Motor neuron (in vitro differentiated cells): ENCODE data around the gene TENM3. TPM values are rescaled to one million over a fixed set of nuclear protein-coding genes. Genes with fewer than 3 reads are reported as not detected.
A peak's percentile ranks its signal among the peaks of the same experiment; 100 is the strongest.
"Not testable (repeated sequence)": the region's sequence is repeated elsewhere in the genome, so short reads cannot be mapped to it uniquely, and the experiment has no call there.

Source experiments
- ATAC-seq, 8 experiments: fragments of 200-7000 bp; cut with Tn5 transposase; replicated peaks in 6 of 8; 2 replicates each; pipeline ENCODE4 v1.8.0; 2021; ENCODE audit warnings: mild to moderate bottlenecking in 8 of 8, moderate library complexity in 8 of 8
- H3K27ac ChIP-seq, 2 donors: fragments of 250-450 bp; sonication (Bioruptor Pico); 2 replicates each; pipeline ENCODE4 v1.9.0; 2021; ENCODE audit warnings: antibody characterized with exemption in 2 of 2, mild to moderate bottlenecking in 2 of 2, moderate library complexity in 1 of 2
- H3K4me1 ChIP-seq, 2 donors: fragments of 250-450 bp; sonication (Bioruptor Pico); replicated peaks in 1 of 2; 2 replicates each; pipeline ENCODE4 v1.6.1; 2021; ENCODE audit warnings: antibody characterized with exemption in 2 of 2, mild to moderate bottlenecking in 2 of 2, moderate library complexity in 1 of 2
- H3K4me3 ChIP-seq, 5 donors: fragments of 250-450 bp; sonication (Bioruptor Pico); 2 replicates each; pipeline ENCODE4 v1.9.0; 2021; ENCODE audit warnings: antibody characterized with exemption in 5 of 5, mild to moderate bottlenecking in 5 of 5, moderate library complexity in 4 of 5
- WGBS, 10 experiments: fragments of 450-650 bp; shearing (Covaris generic); methylation state at CpG; one replicate each; pipeline ENCODE4 v1.0.0; 2022; 5-methylcytosine and 5-hydroxymethylcytosine counted together
- in situ Hi-C, 9 experiments: fragments of 400-800 bp; cut with MboI; loops; one replicate each; pipeline ENCODE4 v1.15.0; 2021; ENCODE audit warnings: low sequenced_read_pairs in 9 of 9, low pct_unique_long_range_greater_than_20kb in 2 of 9; ENCODE audit not compliant: unreplicated experiment in 9 of 9
- total RNA-seq, 8 experiments: library from RNA; unstranded; fragments of 300-600 nt; gene quantifications; 2 replicates each; pipeline versions ENCODE4 v1.2.3 to v1.2.4, GENCODE V29; 2022

TENM3 gene
- total RNA-seq, 8 experiments from 2014 or later, result 9.1 to 129 (median 42.0) TPM

DNA sequence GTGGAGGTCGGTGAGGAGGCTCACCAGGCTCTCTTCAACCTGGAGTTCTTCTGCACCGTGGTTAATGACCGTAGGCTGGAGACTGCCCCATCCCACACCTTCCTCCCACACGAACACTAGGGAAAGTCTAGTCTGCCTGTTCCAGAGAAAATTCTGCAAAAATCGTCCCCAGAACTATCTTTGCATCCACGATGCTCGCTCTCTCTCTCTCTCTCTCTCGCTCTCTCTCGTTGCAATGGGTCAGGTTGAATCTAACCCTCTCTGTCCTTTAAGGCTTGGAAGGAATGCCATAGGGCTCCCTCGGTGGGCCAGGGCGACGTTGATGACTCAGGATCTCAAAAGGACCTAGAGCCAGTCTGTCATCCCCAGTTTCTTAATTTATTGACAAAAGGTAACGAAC lies 562.5 kb downstream of the TENM3 start:
- ATAC-seq, result no peak
- Histone ChIP-seq H3K4me1 (peaks cover 3 to 15% of the 10 kb centered on the region in 2 donors), H3K4me3 (no peak overlapping the region), H3K27ac (no peak overlapping the region)
- in situ Hi-C loops, result loop anchor here in 1 of 9 experiments (25.0 kb wide), 1 partner anchor 343 kb away; no protein-coding TSS in a partner anchor
- WGBS, 10 experiments, result 0 to 93% (median 86%) methylated on average over 2 to 11 of the region's 13 CpGs; no CpG with 5 or more reads in 1 of the 10 experiments

DNA sequence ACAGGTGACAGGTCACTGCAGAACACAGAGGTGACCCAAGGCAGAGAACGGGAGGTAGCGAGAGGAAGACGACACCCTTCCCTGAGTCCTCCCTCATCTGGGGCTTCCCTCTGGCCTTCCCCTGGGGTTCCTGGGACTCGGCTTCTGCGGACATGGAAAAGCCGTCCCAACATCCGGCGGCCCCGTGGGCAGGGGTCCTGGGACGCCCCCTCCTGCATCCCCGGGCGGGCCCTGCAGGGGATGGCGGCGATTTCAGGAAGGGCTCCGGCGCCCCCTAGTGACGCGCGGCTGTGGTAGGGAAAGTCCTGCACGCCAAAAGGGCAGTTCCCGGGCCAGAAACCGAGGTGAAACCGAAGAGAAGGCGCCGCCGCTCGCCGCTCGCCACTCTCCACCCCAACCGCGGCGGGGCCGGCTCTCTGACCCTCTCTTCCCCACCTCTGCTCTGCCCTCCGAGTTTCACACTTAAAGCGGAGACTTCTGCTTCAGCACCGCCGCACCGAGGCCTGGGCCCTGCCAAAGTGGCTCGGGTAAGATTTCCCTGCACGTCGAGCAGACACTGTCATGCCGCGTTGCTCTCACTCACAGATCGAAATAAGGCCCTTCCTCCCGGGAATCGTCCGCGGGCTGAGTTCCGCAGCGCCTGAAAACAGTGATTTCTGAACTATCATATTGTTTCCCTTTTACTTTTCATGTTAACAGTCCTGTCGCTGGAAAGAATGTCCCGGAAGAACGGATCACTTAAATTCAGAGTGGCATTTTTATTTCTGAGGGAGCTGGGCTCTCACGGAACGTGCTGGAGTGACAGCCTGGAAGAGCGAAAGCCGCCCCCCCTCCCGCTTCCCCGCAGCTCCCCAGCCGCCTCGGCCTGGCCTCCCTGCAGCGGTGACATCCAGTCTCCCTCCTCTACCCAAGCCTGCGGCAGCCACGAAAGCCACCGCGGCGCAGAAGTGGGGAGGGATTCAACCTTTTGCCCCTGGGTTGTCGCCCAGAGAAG lies 563.4 kb downstream of the TENM3 start:
- Histone ChIP-seq H3K4me3 (peak overlapping the region; percentile 2 to 28 (median 19)), H3K27ac (peak overlapping the region; percentile 17 to 18), H3K4me1 (peaks cover 3 to 15% of the 10 kb centered on the region in 2 donors)
- ATAC-seq, result peak; percentile 83 to 95 (median 89)
- 0 to 60% (median 10%) methylated on average over 1 to 20 of the region's 68 CpGs; no CpG with 5 or more reads in 2 of the 10 experiments for WGBS, 10 experiments
- in situ Hi-C loops, result loop anchor here in 1 of 9 experiments (25.0 kb wide), 1 partner anchor 344 kb away; no protein-coding TSS in a partner anchor

DNA sequence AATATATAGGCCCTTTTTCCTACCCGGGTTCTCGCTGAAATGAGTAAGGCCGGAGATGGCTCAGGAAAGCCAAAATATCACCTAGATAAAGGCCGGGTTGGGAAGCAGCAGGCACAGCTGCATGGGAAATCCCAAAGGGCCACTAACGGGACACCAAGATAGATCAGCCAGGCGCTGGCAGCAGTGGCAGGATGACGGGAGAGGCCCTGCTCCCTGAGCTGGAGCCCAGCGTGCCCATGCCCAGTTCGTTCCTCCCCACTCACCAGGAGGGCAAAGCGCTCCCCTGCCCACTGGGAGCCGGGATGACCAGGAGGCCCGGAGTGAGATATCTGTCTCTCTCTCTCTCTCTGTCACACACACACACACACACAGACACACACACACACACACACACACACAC lies 564.1 kb downstream of the TENM3 start:
- Histone ChIP-seq H3K4me3 (no peak overlapping the region), H3K4me1 (peaks cover 2 to 13% of the 10 kb centered on the region in 2 donors), H3K27ac (peak overlapping the region in 1 of 2 donors; percentile 17)
- in situ Hi-C loops, result loop anchor here in 1 of 9 experiments (25.0 kb wide), 1 partner anchor 345 kb away; no protein-coding TSS in a partner anchor
- WGBS, 10 experiments, result 60 to 93% methylated on average over 1 to 3 of the region's 12 CpGs; no CpG with 5 or more reads in 8 of the 10 experiments
- peak in 3 of 8 experiments; percentile 23 to 43 (median 31) for ATAC-seq

DNA sequence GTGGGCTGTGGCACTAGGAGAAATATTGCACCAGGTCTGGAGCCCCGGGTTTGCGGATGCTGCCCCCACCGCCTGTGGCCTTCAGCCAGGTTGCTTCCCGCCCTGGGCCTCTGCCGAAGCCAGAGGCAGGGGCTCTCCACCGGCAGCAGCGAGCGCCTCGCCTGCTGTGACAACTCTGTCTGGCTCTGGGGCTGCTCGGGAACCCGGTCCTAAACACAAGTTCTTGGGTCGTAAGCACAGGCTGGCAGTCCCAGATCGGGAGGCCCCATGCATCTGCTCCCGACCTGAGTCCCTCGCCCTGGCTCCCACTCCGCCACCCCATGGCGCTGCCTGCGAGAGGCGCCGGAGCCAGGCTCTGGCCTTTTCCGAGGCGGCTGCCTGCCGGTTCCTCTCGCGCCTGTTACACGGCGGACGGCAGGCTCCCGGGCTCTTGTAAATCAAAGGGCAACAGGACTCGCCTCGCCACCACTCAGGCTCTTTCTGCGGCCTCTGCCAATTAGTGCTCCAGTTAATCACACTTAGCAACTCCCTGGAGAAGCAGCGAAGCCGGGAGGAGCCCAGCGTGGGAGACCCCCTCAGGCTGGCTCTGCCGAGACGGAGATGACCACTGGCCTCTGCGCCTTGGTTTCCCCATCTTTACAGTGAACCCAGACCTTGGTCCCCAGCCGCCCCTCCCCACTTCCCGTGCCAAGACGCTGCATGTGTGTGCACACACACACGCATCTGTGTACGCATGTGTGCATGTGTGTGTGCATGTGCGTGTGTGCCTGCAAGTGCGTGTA lies 564.8 kb downstream of the TENM3 start:
- H3K27ac ChIP-seq, result no peak overlapping the region
- 83 to 97% (median 95%) methylated on average over 4 to 7 of the region's 45 CpGs; no CpG with 5 or more reads in 7 of the 10 experiments for WGBS, 10 experiments
- H3K4me3 ChIP-seq, result no peak overlapping the region
- peak in 2 of 8 experiments; percentile 20 to 51 for ATAC-seq
- in situ Hi-C loops, result loop anchor here in 1 of 9 experiments (25.0 kb wide), 1 partner anchor 346 kb away; no protein-coding TSS in a partner anchor
- H3K4me1 ChIP-seq, result peaks cover 0 to 11% of the 10 kb centered on the region in 2 donors

DNA sequence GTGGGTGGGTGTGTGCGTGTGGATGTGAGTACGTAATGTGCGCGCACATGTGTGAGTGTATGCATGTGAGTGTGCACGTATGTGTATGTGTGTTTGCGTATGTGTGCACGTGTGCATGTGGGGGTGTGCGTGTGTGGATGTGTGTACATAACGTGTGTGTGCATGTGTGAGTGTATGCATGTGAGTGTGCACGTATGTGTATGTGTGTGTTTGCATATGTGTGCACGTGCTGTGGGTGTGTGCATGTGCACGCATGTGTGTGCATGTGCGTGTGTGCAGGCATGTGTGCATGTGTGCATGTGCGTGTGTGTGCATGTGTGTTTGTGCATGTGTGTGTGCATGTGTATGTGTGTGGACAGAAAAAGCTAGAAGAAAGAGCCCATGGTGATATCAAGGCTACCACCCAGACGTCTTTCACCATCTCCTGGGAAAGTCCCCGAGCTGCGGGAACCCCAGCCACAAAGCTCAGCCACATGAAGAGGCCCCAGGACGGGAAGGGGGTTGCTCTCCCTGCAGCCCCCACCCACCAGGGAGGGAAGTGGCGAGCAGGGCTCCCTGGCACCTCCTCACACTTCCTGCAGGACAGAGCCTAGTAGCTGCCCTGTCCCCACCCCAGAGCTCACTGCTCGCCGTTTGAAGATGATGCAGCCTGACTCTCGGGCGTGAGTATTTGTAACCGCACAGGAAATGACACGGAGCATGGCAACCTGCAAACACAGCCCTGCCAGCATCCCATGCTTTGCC lies 565.6 kb downstream of the TENM3 start:
- no peak overlapping the region for H3K4me3 ChIP-seq
- ATAC-seq, result no peak
- in situ Hi-C loops, result loop anchor here in 1 of 9 experiments (25.0 kb wide), 1 partner anchor 347 kb away; no protein-coding TSS in a partner anchor
- H3K27ac ChIP-seq, result no peak overlapping the region
- H3K4me1 ChIP-seq, result peaks cover 0 to 11% of the 10 kb centered on the region in 2 donors
- 80 to 100% (median 90%) methylated on average over 1 to 12 of the region's 25 CpGs; no CpG with 5 or more reads in 3 of the 10 experiments for WGBS, 10 experiments

DNA sequence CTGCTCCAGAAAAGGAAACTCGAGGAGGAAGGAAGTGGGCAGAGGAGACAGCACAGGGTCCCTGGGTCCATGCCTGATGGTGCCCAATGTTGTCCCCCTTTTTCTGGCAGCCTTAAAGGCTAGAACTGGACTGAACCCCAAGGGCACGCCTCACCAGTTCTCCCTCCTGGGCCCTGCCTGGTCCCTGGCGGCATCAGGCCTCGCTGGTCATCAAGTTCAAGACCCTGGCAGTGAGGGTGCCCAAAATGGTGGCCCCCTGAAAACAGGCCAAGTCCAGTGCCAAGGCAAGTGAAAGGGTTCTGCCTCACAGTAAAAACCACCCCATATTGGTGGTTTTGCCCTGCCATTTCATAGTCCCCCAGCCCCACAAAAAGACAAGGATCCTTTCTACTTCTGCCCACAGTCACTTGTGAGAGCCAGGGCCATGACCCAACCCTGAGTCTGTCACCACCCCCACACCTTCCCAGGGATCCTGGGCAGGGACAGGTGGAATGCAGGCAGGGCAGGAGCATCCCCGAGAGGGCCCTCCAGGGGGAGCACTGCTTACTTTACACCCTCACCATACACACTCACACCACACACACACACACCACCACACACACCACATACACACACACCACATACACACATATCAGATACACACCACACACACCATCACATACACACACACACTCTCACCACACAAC lies 566.4 kb downstream of the TENM3 start:
- H3K27ac ChIP-seq, result no peak overlapping the region
- in situ Hi-C loops, result loop anchor here in 1 of 9 experiments (25.0 kb wide), 1 partner anchor 347 kb away; no protein-coding TSS in a partner anchor
- no peak for ATAC-seq
- H3K4me1 ChIP-seq, result peaks cover 0 to 11% of the 10 kb centered on the region in 2 donors
- 43 to 94% (median 83%) methylated on average over 1 to 4 of the region's 5 CpGs; no CpG with 5 or more reads in 6 of the 10 experiments for WGBS, 10 experiments
- H3K4me3 ChIP-seq, result no peak overlapping the region

DNA sequence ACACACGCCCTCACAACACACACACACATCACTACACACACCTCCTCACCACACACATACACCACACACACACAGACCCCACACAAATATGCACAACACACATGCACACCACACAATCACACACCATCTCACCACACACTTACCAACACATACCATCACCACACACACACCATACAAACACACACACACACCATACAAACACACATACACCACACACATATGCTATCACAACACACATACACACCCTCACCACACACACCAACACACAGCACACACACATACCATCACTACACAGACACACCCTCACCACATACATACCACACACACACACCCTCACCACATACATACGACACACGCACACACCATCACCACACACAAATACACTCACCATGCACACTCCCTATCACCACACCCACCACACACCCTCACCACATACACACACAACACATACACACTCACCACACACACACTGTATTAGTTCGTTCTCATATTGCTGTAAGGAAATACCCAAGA lies 567.0 kb downstream of the TENM3 start:
- 14 to 100% (median 83%) methylated on average over 1 to 4 of the region's 4 CpGs; no CpG with 5 or more reads in 2 of the 10 experiments for WGBS, 10 experiments
- no peak overlapping the region for H3K4me3 ChIP-seq
- peaks cover 0 to 11% of the 10 kb centered on the region in 2 donors for H3K4me1 ChIP-seq
- ATAC-seq, result no peak
- H3K27ac ChIP-seq, result no peak overlapping the region
- in situ Hi-C loops, result loop anchor here in 1 of 9 experiments (25.0 kb wide), 1 partner anchor 348 kb away; no protein-coding TSS in a partner anchor

DNA sequence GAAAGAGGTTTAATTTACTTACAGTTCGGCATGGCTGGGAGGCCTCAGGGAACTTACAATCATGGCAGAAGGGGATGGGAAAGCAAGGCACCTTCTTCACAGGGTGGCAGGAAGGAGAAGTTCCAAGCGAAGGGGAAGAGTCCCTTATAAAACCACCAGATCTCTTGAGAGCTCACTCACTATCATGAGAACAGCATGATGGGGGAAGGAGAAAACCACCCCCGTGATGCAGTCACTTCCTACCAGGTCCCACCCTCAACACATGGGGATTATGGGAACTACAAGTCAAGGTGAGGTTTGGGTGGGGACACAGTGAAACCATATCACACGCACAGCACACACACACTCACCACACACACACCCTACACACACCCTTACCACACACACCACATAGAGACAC lies 569.7 kb downstream of the TENM3 start:
- Histone ChIP-seq H3K4me3 (no peak overlapping the region), H3K4me1 (no peaks in the 10 kb centered on the region), H3K27ac (no peak overlapping the region)
- no peak for ATAC-seq
- WGBS, 10 experiments, result 47 to 100% (median 95%) methylated on average over 1 to 3 of the region's 4 CpGs
- in situ Hi-C loops, result loop anchor here in 1 of 9 experiments (25.0 kb wide), 1 partner anchor 351 kb away; no protein-coding TSS in a partner anchor

DNA sequence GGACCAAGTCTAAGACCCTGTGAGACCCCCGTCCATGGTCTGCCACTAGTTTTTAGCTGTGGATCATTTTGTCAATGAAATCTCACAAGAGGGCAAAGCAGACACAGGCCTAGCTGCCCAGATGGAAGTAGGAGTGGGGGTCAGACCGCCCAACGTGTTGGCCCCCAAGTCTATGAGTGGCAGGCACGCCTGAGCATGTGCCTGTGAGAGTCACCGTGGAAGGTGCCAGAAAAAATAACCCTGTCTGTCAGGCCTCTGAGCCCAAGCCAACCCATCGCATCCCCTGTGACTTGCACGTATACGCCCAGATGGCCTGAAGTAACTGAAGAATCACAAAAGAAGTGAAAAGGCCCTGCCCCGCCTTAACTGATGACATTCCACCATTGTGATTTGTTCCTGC lies 570.9 kb downstream of the TENM3 start:
- in situ Hi-C loops, result loop anchor here in 1 of 9 experiments (25.0 kb wide), 1 partner anchor 352 kb away; no protein-coding TSS in a partner anchor
- 100% methylated on average over 3 of the region's 9 CpGs; no CpG with 5 or more reads in 9 of the 10 experiments for WGBS, 10 experiments
- H3K27ac ChIP-seq, ATAC-seq, H3K4me1 ChIP-seq, H3K4me3 ChIP-seq: not testable (repeated sequence)

DNA sequence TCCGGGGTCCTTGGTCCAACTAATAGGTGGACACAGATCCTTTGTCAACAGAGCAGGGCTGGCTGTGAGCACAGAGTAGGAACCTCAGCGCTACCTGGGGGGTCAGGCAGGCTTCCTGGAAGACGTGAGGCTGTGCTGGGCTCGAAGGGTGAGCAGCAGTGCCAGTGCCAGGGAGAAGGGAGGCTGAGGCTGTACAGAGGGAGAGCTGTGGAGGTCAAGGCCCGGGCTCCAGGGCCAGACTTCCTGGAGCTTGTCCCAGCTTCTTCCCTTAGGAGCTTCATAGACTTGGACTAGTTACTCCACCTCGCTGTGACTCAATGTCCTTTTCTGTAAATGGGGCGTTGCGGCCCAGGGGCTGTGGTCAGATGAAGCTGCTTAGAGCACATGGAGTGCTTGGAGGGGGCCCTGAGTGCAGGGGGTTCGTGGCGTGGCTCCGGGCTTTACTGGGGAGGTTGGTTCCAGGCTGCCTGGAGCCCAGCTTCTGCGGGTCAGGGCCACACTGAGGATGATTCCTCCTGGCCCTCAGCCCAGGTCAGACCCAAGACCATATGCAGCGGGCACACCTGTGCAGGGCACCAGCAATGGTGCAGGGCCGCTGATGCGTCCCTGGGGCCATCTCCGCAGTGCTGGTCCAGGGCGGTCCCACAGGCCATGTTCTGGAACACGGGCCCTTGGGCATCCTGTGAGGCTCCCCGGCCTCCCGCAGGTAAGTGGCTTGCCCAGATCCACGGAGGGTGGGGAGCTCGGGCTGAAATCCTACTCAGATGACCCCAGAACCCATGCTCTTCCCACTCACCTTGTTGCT lies 575.9 kb downstream of the TENM3 start:
- no peak overlapping the region for H3K4me3 ChIP-seq
- 80 to 93% (median 86%) methylated on average over 1 to 5 of the region's 22 CpGs; no CpG with 5 or more reads in 5 of the 10 experiments for WGBS, 10 experiments
- H3K4me1 ChIP-seq, result no peaks in the 10 kb centered on the region
- no peak overlapping the region for H3K27ac ChIP-seq
- no peak for ATAC-seq
- in situ Hi-C loops, result loop anchor here in 1 of 9 experiments (25.0 kb wide), 1 partner anchor 357 kb away; no protein-coding TSS in a partner anchor
